HG03039 (cell line): ENCODE data around the gene RBM12.

Experiments used
- ATAC-seq: cut with Tn5 transposase; IDR thresholded peaks from one replicate; pipeline ENCODE4 v1.9.1; 2021; ENCODE audit warnings: mild to moderate bottlenecking, moderate library complexity; ENCODE audit not compliant: unreplicated experiment

RBM12 gene

DNA sequence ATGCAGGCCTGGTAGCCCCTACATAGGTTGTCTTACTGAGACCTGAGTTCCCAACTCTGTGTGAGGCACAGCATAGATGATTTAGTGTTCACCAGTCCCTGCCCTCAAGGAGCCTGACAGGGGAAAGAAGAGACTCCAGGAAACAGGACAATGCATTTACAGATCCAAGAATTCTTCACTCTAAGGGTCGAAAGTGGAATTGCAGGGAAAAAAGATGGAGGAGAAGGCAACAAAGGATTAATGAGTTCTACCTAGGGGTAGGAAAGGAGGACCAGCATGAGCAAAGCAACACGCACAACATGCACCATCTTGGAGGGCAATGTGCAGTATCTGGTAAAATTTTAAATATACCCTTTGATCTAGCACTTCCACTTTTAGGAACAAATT lies 43.1 kb downstream of the RBM12 start:
- no peak for ATAC-seq

- no peak for ATAC-seq
Observed at GRCh38 chr20:35620818-35621559, 43.7 kb downstream of the RBM12 start.

DNA sequence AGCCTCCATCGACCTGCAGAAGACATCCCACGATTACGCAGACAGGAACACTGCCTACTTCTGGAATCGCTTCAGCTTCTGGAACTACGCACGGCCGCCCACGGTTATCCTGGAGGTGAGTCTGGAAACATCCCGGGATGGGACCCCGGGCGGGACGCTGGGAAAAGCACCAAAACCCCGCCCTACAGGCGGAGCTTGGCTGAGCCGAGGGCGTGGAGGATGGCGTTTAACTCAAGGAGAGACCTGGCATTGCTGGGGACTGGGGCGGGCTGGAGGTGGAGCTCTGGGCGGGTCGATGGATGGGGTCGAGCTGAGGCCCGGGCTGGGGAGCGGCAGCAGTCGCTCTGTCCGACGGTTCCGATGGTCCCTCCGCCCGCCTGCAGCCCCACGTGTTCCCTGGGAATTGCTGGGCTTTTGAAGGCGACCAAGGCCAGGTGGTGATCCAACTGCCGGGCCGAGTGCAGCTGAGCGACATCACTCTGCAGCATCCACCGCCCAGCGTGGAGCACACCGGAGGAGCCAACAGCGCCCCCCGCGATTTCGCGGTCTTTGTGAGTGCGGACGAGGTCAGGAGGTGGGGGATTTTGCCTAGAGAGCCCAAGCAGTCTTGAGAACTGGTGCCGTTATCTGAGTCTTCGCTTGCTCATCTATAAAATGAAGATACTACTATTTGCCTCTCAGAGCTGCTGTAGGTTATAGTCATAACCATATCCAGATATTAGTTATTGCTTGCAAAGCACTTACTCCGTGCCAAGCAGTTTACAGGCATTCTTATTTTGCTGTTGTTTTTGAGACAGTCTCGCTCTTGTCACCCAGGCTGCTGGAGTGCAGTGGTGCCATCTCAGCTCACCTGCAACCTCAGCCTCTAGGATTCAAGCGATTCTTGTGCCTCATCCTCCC lies 45.3 kb downstream of the RBM12 start:
- peak; percentile 29 for ATAC-seq

DNA sequence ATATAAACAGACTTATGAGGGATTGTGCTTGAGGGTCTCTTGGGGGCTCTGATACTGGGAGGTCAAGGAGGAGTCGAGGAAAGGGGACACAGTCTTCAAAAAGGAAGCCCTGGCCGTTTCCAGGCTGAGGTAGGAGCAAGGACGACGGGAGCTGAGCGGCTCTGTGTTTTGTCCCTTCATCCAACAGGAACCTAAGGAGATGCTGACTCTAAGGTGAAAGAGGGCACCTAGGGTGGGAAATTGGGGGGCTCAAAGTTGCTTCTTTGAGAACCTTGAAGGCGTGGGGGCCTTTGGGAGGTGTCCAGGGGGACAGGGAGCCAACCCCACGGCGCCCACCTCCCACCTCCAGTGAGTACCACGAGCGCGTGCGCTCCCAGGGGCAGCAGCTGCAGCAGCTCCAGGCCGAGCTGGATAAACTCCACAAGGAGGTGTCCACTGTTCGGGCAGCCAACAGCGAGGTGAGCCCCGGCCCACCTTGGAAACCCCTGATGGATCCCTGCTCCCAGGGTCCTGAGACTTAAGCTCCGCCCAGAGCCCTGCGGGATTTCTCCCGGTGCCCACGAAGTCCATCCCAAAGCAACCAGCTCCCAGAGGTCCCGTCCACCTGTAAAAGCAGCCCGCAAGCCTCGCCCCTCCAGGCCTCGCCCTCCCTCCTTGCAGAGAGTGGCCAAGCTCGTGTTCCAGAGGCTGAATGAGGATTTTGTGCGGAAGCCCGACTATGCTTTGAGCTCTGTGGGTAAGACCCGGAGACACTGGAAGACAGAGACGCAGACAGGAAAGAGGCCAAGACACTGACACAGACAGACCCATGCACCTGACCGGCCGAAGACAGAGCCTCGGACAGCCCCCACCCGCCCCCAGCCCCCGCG lies 46.2 kb downstream of the RBM12 start:
- no peak for ATAC-seq

DNA sequence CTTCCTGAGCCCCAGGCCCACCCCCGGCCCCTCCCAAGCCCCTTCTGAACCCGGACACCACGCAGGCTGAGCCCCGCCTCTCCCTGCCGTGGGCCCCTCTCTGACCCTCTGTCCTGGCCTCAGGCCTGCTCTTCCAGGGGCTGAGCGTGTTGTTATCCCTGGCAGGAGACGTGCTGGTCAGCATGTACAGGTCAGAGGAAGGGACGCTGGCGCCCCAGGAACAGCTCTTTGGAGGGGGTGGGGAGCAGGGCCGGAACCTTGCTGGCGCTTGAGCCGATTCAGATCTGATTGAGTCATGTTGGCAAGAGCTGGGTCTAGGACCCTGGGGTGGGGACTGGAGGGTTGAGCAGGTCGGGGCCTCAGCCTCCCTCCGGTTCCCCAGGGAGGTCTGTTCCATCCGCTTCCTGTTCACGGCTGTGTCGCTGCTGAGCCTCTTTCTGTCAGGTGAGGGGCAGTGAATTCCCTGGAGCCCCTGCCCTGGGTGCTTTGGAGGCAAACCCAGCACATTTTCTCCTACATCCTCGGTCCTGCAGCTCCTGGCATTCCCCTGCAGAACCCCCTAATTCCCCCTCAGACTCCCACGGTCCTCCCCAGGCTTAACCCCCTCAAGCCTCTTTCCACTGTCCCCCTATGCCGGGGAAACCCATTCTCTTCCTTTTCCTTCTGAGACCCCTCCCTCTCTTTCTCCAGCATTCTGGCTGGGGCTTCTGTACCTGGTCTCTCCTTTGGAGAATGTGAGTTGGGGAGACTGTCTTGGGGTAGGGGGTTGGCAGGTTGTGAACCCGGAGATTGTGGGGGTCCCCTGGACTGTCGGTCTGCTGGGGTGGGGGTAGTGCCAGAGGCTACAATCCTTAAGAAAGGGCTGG lies 47.1 kb downstream of the RBM12 start:
- no peak for ATAC-seq

GRCh38 chr20:35616465-35617396 lies 48.0 kb downstream of the RBM12 start:
- ATAC-seq: no peak

- ATAC-seq: peak; percentile 59
Observed at GRCh38 chr20:35615667-35616464, 48.8 kb downstream of the RBM12 start, which contains the start of gene SPAG4. TSS of gene SPAG4 (plus strand) at chr20:35615829. CDS start at chr20:35616004, 175 bp downstream.

DNA sequence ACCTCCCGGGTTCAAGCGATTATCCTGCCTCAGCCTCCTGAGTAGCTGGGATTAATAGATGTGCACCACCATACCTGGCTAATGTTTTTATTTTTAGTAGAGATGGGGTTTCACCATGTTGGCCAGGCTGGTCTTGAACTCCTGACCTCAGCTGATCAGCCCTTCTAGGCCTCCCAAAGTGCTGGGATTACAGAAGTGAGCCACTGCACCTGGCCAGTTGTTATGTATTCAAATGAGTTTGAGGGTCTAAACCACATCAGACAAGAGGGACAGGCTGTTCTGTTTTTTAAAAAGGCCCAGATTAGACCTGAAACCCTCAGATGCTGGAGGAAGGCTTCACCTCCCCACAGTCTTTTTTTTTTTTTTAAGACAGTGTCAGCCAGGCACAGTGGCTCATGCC lies 53.2 kb downstream of the RBM12 start:
- no peak for ATAC-seq

- ATAC-seq: no peak
Observed at GRCh38 chr20:35610833-35611427, 53.8 kb downstream of the RBM12 start.

- no peak for ATAC-seq
Observed at GRCh38 chr20:35607003-35607735, 57.5 kb downstream of the RBM12 start.

DNA sequence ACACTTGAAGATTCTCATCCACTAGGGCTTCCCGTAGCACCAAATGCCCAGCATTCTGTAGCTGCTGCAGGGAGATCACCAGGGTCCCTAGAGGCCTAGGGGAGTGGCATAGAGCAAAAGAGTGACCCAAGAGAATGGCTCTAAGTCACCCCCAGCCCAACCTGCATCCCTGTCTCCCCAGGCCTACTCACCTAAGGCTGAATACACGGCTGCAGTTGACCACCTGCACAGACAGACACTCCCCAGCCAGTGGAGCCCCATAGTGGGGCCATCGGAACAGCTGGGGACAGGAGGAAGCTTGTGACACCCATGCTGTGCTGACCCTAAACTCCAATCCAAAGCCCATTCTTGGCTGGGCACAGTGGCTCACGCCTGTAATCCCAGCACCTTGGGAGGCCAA lies 58.6 kb downstream of the RBM12 start:
- no peak for ATAC-seq

- no peak for ATAC-seq
Observed at GRCh38 chr20:35604449-35604747, 60.3 kb downstream of the RBM12 start.

DNA sequence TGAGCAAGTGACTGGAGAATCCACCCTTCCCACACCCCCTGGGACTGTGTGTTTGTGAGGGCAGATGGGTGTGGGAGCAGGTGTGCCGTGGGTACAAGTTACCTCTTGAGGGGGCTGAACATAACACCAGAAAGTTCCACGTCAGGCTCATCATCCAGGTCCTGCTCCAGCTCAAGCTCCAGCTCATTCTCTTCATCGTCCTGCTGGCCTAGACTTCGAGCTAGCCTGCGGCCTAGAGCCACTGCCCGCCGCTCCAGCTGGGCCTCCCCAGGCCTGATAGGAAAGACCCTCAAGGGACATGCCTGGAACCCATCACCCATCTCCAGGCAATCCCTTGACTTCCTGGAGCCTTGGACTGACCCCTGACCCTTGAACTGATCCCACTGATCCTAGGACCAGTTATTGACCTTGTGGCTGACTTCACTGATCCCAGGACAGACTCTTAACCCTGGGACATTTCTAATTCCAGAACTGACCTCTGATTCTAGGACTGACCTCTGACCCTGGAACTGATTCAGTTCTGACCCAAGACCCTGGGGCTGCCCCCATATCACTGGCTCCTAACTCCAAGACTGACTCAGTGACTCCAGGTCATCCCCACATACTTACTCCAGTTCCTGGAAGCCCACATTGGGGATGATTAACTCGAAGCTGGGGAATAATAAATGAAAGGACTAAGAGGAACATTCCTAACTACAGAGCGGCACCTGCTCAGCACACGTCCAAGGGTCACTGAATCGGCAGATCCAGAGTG lies 60.8 kb downstream of the RBM12 start:
- no peak for ATAC-seq

- no peak for ATAC-seq
Observed at GRCh38 chr20:35602851-35603495, 61.7 kb downstream of the RBM12 start.

DNA sequence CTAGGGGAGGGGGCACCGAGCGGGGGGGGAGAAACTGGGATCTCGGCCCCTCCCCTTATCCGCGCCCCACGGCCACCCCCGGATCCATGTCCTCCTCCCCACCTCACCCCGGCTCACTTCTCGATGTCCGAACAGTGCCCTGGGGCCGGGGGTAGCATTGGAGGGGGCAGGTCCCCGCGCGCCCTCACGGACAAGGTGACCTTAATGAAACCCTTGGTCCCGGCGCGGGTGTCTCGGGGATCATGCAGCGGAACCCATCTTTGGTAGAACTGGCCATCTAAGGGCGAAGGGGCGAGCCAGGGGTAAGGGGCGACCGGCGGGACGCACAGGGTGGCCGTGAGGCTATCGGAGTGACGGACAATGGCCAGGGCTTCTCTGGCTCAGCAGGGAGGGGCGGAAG lies 62.7 kb downstream of the RBM12 start:
- ATAC-seq: no peak
